ENCODE results near the gene TMEM106C.

TMEM106C gene, protein sequence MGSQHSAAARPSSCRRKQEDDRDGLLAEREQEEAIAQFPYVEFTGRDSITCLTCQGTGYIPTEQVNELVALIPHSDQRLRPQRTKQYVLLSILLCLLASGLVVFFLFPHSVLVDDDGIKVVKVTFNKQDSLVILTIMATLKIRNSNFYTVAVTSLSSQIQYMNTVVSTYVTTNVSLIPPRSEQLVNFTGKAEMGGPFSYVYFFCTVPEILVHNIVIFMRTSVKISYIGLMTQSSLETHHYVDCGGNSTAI

DNA sequence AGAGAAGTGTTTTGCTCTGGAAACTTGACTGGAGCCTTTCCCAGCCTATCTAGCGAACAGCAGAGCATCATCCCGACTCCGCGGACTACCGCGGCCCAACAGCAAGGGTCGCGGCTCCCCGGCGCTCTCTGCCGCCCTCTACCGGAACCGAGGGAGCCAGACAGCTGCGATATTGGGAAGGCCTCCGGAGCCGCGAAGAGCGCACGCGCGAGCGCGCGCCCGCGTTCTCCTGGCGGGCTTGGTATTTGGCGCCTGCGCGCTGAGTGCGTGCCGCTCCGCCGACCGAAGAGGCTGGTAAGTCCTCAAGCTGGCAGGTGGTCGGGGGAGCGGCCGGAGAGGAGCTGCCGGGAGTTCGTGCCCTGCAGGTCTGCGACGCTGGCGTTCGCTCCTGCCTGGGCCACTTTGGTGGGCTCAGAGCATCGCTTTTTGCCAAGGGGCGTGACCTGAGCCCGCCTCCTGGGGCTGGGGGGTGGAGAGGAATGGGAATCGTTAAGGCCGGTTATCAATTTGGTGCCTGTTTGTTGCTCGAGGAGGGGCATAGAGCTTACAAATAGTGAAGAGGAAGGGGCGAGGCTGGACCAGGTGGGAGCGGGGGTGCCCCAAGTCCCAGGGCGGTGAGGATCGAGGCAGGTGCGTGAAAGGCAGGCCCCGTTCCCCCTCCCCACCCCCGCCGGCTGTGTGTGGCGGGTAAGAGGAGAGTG, at the start of gene TMEM106C:
TMEM106C (plus strand) TSS at position 257 of the 701 bp plus-strand sequence. CDS start 641 bp downstream, outside the sequence.
- DNase-seq (ENCODE audit: low spot score), result peak; percentile 90

DNA sequence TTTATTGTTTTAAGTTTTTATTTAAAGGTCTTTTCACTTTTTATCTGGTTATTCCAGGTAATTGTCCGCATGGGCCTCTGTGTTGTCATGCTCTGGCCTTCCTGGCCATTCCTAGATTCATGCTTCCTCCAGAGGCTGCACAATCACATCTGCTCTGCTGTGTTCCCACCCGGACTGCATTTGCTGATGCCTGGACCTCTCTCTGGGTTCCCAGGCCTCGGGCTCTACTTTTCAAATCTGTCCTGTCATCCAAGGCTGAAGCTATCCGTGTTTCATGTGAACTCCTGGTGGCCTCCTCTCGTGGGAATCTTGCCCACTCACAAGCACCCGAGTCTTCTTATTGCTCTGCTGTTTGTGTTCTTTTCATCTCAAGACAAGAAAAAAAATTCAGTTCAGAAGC, 42.5 kb upstream of the TMEM106C start:
- DNase-seq (ENCODE audit: low spot score), result no peak

DNA sequence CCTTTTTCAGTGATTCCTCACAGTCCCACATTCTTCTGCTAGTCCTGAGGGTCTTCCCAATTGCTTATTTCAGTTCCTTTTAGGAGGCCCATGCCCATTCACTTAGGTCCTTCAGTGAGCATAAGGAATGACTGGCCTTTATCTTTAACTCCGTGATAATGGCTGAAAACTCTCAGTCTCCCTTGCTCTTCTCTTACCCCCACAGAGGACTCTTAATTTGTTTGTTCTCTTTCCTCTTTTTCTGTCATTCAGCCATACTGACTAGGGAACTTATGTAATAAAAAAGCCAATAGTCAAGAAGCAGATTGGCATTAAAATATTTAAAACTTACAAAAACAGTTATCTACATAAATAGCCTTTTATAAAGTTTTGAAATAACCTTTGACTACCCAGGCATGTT, 41.5 kb upstream of the TMEM106C start:
- no peak for DNase-seq (ENCODE audit: low spot score)

DNA sequence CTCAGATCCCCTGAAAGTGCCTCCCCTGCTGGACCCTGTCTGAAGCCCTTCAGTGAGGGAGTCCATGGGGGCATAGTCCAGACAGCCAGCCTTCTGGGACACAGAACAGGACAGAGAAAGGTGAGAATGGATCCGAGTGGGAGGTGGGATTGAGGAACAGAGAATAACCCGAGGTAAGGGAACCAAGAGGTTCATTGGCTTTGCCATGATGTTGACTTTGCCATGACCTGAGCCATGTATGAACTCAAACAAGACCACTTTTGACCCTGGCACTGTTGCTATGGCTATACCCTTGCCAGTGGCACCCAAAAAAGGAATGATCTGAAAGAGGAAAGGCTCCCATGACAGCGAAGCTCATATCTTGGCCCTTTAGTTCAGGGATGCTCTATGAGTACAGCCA, 36.0 kb upstream of the TMEM106C start:
- DNase-seq (ENCODE audit: low spot score), result no peak

DNA sequence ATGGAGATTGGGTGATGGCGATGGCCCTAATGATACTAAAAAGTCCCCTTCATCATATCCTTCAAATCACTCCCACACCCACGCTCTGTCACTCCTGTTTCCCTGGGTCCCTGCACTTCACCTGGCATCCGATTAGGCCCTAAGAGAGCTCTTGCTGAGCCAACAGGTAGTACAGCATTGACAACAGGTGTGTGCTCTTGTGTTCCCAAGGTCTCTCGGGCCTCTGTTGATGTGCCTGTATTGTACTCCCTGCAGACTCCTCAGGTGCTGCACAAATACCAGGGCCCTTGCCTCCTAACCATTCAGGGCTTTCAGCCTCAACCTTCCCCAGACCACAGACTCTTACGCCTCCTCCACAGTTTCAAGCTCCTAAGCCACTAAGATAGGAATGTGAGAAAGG, 32.8 kb upstream of the TMEM106C start:
- no peak for DNase-seq (ENCODE audit: low spot score)

DNA sequence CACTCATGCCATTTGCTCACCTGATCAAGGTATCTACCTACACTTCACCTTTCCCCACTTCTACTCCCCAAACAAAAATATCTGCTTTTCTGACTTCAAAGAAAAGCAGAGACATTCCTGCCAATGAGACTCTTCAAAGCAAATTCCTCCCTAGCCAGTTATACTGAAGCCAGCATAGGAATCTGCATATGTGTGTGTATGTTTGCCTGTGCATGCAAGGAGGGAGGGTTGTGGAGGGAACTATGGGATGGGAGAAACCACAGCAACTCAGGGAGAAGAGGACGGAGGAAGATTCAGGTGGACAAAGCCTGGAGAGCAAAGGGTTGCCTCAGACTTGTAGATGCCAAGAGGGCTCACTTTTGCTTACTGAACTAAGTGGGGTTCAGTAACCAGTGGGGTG, 32.2 kb upstream of the TMEM106C start:
- DNase-seq (ENCODE audit: low spot score), result no peak

DNA sequence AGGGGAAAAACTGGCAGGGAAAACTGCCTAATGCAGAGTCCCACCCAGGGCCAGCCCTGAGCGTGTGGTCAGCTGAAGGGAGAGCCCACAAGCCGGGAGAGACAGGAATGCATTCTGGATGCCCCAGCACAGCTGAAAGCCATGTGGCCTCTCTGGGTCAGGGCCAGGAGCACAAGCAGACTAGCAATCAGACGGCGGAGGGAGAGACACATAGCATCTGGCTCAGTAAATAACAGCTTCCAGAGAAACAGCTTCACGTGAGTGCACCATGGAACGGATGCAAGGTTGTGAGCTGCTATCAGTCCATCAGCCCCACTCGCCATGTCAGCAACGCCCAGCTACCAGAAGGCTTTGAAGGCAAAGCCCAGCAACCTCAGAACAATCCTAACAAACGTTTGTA, 28.2 kb upstream of the TMEM106C start:
- no peak for DNase-seq (ENCODE audit: low spot score)

DNA sequence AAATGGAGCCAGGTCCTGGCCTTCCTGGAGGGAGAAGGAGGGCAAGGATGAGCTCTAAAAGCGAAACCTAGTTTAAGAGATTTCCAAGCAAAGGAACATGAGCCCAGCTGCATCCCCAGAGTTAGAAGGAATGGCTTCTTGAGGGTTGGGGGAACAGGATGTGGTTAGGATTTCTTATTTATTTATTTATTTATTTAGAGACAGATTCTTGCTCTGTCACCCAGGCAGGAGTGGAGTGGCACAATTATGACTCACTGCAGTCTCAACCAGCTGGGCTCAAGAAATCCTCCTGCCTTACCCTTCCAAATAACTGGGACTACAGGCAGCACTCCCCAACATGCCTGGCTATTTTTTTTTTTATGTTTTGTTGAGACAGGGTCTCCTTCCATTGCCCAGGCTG, 25.3 kb upstream of the TMEM106C start:
- DNase-seq (ENCODE audit: low spot score), result no peak

DNA sequence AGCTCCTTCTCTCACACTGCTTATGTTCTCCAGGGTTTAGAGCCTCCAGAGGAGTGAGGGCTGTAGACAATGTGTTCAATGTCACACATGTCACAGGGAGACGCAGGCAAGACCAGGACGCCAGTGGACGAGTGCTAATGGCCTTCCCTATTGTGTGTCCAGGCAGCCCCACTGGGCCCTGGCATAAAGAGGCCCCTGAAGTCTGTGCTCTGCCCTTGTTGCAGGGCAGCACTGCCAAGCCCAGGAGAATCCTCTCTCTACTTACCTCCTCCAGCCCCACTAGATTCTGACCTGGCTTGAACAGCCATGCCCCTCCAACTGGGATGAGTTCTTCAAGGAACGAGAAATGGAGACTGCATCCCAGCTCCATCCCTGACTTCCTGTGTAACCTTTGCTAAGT, 24.8 kb upstream of the TMEM106C start:
- DNase-seq (ENCODE audit: low spot score), result no peak

DNA sequence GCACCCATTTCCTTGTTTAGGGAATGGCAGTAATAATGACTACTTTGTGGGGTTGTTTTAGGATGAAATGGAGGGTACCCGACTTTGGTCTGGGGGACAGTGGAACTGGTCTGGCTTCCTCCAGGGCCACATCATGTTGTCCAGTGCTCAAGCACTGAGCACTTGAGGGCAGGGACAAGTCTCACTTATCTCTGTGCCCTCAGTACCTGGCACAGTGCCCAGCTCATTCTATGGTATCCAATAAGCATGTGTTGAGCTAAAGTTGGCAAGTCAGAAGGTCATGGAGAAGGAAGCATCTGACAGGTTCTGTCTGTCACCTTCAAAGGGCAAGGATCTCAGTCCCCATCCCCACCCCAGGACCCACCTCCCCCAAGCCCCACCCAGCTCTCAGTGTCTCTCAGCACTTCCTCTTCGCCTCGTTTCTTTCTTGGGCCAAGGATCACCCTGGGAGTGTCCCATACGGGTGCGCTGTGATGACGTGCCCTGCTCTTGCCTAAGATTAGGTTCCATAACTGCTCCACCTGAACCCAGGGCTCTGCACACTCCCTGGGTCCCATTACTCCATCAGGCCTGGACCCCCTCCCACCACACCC, 24.3 kb upstream of the TMEM106C start:
- no peak for DNase-seq (ENCODE audit: low spot score)

DNA sequence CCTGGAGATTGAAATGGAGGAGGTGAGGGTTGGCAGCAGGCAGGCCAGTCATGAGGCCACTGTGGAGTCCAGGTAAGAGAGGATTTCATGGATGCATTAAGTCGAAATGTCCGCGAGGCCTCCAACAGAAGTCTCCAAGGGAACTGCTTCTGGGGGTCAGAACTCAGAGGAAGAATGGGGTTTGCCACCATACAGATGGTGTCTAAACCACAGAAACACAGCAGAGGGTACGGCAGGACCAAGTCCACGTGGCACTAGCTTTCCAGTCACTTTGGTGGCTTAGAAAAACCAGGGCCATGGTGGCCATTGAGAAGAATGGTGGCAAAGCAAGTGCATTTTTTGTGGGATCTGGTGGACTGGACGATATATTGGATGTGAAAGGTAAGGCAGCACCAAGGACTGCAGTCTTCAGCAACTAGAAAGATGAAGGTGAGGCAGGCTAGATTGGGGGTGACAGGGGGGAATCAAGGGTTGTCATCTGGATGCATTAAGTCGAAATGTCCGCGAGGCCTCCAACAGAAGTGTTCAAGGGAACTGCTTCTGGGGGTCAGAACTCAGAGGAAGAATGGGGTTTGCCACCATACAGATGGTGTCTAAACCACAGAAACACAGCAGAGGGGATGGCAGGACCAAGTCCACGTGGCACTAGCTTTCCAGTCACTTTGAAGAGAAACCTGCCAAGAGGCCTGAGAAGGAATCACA, 22.5 kb upstream of the TMEM106C start:
- DNase-seq (ENCODE audit: low spot score), result no peak

DNA sequence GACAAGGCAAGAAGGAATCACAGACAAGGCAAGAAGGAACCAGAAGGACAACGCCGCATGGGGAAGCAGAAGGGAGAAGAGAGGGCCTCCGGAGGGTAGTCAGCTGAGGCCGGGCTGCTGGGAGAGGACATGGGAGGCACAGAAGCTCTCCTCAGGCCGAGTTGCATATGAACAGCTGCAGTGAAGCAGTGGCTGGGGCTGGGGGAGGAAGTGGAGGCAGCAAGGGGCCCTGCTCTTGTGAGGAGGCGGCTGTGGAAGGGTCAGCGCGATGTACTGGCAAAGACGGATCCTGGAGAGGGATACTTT, 22.0 kb upstream of the TMEM106C start:
- DNase-seq (ENCODE audit: low spot score), result no peak

DNA sequence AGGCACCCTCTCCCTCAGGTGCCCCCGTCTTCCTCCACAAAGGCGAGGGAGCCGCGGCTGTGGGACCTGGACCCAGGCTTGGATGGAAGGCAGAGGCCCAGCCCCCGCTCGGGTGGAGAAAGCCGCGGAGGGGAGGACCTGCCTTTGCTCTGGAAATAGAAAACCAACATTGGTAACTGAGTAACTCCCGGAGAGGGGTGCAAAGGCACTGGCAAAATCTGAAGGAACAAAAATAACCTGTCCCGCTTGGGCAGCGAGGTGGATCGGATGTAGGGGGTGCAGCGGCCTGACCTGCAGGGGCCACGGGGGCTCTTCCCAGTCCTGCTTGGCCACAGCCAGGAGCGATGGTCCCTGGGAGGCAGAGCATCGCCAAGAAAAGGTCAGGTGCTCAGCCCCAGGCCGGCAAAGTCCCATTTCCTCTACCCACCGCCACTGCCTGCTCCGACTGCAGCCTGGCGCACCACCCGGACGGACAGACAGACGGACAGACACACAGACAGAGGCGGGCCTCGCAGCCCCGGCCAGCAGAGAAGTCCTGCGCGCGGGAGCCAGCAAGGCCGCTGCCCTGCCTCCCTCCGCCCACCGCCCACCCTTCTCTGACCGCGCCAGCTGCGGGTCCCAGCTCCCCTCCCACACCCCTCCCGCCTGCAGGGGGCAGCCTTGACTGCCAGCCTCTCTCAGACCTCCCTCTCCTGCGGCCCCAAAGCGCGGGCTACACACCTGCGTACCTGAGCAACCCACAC, 21.4 kb upstream of the TMEM106C start:
- no peak for DNase-seq (ENCODE audit: low spot score)

DNA sequence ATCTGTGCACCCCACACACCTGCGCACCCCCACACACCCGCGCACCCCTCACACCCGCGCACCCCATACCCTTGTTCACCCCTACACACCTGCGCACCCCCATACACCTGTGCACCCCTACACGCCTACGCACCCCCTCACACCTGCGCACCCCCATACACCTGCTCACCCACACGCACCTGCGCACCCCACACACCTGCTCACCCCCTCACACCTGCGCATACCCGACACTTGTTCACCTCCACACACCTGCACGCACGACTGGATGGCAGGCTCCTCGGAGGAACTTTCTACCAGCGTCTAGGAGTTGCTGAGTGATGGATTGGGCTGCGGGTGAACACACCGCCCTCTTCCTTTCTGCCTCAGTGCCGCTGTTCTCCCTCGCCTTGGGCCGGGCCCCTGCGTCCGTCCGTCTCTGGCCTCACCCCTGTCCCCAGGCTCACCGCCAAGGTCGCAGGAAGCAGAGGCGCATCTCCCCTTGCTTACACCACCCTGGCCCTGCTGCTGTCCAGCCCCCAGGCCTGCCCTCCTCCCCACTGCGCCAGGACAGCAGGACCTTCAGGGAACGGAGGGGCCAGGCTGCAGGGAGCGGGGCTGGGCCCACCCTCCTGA, 20.7 kb upstream of the TMEM106C start:
- DNase-seq (ENCODE audit: low spot score), result no peak

DNA sequence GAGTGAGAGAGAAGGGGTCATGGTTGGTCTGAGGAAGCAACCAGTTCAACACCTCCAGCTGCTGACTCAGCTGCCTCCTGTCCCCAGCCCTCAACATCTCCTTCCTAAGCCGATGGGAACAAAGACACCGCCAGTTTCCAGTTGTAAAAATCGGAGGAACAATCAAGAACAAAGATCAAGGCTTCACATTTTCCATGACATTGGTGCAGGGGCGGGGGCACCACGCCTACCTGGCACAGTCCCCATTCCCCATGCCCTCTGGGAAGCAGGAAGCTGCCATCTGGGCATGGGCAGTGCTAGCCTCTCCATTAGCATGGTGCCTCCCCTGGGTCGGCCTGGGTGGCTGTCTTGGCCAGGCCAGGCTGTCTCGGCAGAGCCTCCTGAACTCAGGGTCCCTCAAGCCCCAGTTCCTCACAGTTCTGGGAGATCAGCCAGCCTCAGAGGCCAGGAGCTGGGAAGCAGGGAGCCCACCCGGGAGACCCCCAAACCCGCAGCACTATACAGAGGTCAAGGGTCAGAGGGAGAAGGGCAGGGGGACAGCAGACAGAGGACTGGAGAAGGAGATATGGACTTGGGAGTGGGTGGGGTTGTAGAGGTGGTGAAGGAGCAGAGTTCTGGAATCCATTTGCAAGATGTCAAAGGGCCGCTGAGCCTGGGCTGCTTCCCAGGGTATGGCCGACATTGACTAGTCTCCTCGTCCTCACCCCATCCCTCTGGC, 19.6 kb upstream of the TMEM106C start:
- no peak for DNase-seq (ENCODE audit: low spot score)

DNA sequence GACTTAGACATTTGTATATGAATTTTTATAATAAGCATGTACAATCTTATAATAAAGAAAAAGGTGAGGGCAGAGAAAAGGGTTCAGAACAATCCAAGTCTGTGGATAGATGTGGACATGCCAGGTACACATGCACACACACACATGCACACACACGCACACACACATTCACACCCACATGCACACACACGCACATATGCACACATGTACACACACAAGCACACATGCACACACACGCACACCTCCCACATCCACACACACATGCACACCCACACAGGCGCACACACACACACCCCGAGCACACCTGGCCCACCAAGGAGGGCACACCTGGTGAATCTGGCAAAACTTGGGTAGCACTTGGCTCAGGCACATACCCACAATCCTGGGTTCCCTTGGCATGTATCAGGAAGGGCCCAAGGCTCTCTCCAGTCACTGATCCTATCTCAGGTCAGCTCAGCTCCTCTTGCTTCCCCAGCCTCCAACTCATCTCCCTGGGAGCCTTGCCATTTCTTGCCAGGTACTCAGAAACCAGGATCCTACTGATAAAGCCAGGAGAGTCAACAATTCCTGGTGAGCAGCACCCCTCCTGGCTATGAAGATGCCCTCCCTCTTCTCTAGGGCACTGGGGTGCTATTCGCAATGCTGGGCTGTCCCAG, 18.6 kb upstream of the TMEM106C start:
- DNase-seq (ENCODE audit: low spot score), result no peak

DNA sequence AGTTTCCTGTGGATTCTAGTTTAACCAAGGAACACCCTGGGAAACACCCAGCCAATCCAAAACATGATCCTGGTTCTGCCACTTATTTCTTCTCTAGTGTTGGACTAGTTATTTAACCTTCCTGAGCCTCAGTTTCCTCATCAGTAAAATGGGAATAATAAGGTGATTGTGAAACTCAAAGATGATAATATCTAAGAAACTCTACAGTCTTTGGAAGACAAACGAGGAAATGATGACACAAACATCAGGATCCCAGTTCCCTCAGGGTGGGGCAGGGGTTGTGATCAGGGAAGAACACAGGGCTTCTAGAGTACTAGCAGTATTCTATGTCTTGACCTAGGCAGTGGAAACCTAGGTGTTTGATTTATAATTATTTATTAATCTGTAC, 18.1 kb upstream of the TMEM106C start:
- no peak for DNase-seq (ENCODE audit: low spot score)

DNA sequence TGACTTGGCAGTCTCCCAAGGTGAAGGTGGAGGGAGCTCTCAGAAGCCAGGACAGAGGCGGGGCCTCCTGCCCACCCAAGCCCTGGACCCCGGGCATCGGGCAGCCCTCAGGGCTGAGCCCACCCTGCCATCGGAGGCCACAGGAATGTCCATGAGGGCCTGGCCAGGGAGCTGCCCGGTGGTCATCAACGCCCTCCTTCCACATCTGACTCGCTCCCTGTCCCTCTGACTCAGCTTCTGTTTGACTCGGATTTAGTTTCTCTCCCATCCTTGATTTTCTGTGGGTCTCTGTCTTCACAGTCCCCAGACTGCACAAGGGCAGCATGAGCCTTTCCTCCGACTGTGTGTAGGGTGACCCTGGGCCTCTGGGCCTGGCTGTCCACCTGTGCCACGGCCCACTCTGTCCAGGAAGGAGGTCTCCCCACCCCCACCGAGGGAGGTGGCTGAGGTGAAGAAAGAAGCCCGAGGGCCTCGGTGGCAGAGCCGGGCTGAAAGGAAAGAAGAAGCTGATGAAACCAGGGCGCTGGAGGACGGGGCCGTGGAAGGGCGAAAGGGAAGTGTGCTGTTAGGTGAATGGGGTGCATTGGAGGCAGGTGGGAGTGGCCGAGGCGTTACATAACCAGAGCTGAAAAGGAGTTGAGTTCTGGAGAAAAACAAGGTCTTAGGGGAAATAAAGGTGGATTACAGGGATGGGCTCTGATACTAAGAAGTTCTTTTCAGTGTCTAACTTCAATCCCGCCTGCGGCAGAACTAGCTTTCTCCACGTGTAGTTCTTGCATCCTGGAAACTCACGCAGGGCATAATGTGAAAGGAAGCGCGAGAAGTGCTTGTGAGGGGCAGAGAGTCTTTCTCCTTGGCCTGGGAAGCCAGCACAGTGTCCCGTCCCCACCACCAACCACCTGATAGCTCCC, 16.7 kb upstream of the TMEM106C start:
- no peak for DNase-seq (ENCODE audit: low spot score)

DNA sequence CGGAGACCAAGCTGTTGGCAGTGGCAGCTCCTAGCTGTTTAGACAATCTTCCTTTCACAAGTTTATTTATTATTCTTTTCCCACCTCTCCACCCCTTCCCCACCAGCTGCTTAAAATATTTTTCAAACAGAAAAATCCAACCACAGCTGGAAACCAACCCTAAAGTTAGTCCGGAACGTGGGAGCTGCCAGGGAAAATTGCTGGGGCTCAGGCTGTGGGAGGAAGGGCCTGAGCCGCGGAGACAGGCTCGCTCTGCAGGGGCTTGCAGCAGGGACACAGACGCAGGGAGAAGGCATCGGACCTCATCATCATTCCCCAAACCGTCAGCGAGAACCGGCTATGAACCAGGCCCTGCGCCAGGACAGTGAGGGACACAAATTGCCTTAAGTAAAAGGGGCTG, 16.1 kb upstream of the TMEM106C start:
- DNase-seq (ENCODE audit: low spot score), result no peak
